Liver (tissue), 9 donors: ENCODE results near the gene MED23. TPM values are rescaled to one million over a fixed set of nuclear protein-coding genes. Genes with fewer than 3 reads are reported as not detected.

Experiments
- DNase-seq: peaks from one replicate; pipeline ENCODE4 v3.0.0-alpha.2; 2017; ENCODE audit warnings: low spot score
- H3K27ac ChIP-seq, 2 donors: one replicate each; pipeline ENCODE4 v1.7.0; 2013; ENCODE audit warnings: inconsistent platforms in 2 of 2, low read length in 2 of 2, control low read depth in 1 of 2, low read depth in 1 of 2, mild to moderate bottlenecking in 1 of 2
- H3K27me3 ChIP-seq, 4 donors: one replicate each; pipeline versions ENCODE4 v1.6.1 to v1.7.0; 2013; ENCODE audit warnings: low read length in 3 of 4, inconsistent platforms in 1 of 4, mild to moderate bottlenecking in 1 of 4, moderate library complexity in 1 of 4; ENCODE audit not compliant: control insufficient read depth in 4 of 4, insufficient read depth in 4 of 4
- H3K36me3 ChIP-seq, 4 donors: one replicate each; pipeline versions ENCODE4 v1.6.1 to v1.7.0; 2013; ENCODE audit warnings: low read length in 3 of 4, mild to moderate bottlenecking in 3 of 4, low read depth in 1 of 4, moderate library complexity in 1 of 4; ENCODE audit not compliant: control insufficient read depth in 4 of 4, insufficient read depth in 3 of 4
- H3K4me1 ChIP-seq, 4 donors: one replicate each; pipeline versions ENCODE4 v1.6.1 to v1.7.0; 2013; ENCODE audit warnings: low read length in 3 of 4, mild to moderate bottlenecking in 3 of 4, moderate library complexity in 1 of 4; ENCODE audit not compliant: control insufficient read depth in 4 of 4, insufficient read depth in 4 of 4
- H3K4me3 ChIP-seq, 3 donors: one replicate each; pipeline versions ENCODE4 v1.6.1 to v1.7.0; 2013; ENCODE audit warnings: low read length in 3 of 3, control low read depth in 1 of 3, low read depth in 1 of 3, mild to moderate bottlenecking in 1 of 3
- H3K9ac ChIP-seq, 2 donors: one replicate each; pipeline ENCODE4 v1.7.0; 2013; ENCODE audit warnings: low read length in 2 of 2, mild to moderate bottlenecking in 2 of 2, moderate library complexity in 2 of 2, control low read depth in 1 of 2, low read depth in 1 of 2
- H3K9me3 ChIP-seq, 4 donors: one replicate each; pipeline versions ENCODE4 v1.6.1 to v1.7.0; 2013; ENCODE audit warnings: low read length in 3 of 4; ENCODE audit not compliant: control insufficient read depth in 4 of 4
- ATF3 ChIP-seq: IDR thresholded peaks from 2 replicates; pipeline ENCODE4 v1.6.1; 2016; ENCODE audit warnings: antibody characterized with exemption
- CTCF ChIP-seq: fragments of 150-350 bp; IDR thresholded peaks from 2 replicates; pipeline ENCODE4 v1.5.1; 2017; ENCODE audit warnings: improper control_type of control experiment, low read depth, low read length; ENCODE audit not compliant: missing input control
- EGR1 ChIP-seq, 2 donors: IDR thresholded peaks; 2 replicates each; pipeline ENCODE4 v1.6.1; 2016 to 2018; ENCODE audit warnings: antibody characterized with exemption in 2 of 2, low read depth in 2 of 2
- FOXA1 ChIP-seq: IDR thresholded peaks from 2 replicates; pipeline ENCODE4 v1.6.1; 2016; ENCODE audit warnings: antibody characterized with exemption
- FOXA2 ChIP-seq: IDR thresholded peaks from 2 replicates; pipeline ENCODE4 v1.6.1; 2016; ENCODE audit warnings: antibody characterized with exemption
- GABPA ChIP-seq, 2 donors: IDR thresholded peaks in 1 of 2; conservative IDR thresholded peaks in 1 of 2; 2 replicates each; pipeline ENCODE4 v1.6.1; 2016; ENCODE audit warnings: antibody characterized with exemption in 2 of 2, mild to moderate bottlenecking in 1 of 2, moderate library complexity in 1 of 2
- HNF4A ChIP-seq, 2 donors: conservative IDR thresholded peaks; 2 replicates each; pipeline ENCODE4 v1.6.1; 2016; ENCODE audit warnings: antibody characterized with exemption in 2 of 2, mild to moderate bottlenecking in 2 of 2
- HNF4G ChIP-seq: IDR thresholded peaks from 2 replicates; pipeline ENCODE4 v1.6.1; 2016; ENCODE audit warnings: antibody characterized with exemption
- JUND ChIP-seq, 2 donors: IDR thresholded peaks; 2 replicates each; pipeline ENCODE4 v1.6.1; 2016; ENCODE audit warnings: antibody characterized with exemption in 2 of 2
- NR2F2 ChIP-seq: IDR thresholded peaks from 2 replicates; pipeline ENCODE4 v1.6.1; 2016; ENCODE audit warnings: antibody characterized with exemption
- RAD21 ChIP-seq, 2 donors: IDR thresholded peaks; 2 replicates each; pipeline ENCODE4 v1.6.1; 2016; ENCODE audit warnings: antibody characterized with exemption in 2 of 2, mild to moderate bottlenecking in 2 of 2
- RXRA ChIP-seq, 2 donors: IDR thresholded peaks; 2 replicates each; pipeline ENCODE4 v1.6.1; 2017 to 2018; ENCODE audit warnings: antibody characterized with exemption in 2 of 2, mild to moderate bottlenecking in 1 of 2
- SP1 ChIP-seq: IDR thresholded peaks from 2 replicates; pipeline ENCODE4 v1.6.1; 2018; ENCODE audit warnings: antibody characterized with exemption, mild to moderate bottlenecking
- TAF1 ChIP-seq: conservative IDR thresholded peaks from 2 replicates; pipeline ENCODE4 v1.6.1; 2016; ENCODE audit warnings: antibody characterized with exemption, mild to moderate bottlenecking
- YY1 ChIP-seq: IDR thresholded peaks from 2 replicates; pipeline ENCODE4 v1.6.1; 2016; ENCODE audit warnings: antibody characterized with exemption, mild to moderate bottlenecking
- WGBS: extraction: QIAGEN DNeasy Blood & Tissue Kit; methylation state at CpG from one replicate; pipeline ENCODE4 v1.1.7; 2013; 5-methylcytosine and 5-hydroxymethylcytosine counted together
- polyA plus RNA-seq, 2 donors: library from polyadenylated mRNA; stranded (reverse) in 1 of 2; unstranded in 1 of 2; fragments of 200-250 nt in 1 of 2; fragments of >200 nt in 1 of 2; fragmentation: Nextera tagmentation in 1 of 2; extraction: Ambion mirVana in 1 of 2; gene quantifications; one replicate each; pipeline versions ENCODE4 v1.2.1 to v1.2.3, GENCODE V29; 2013 to 2015
- total RNA-seq, 2 donors: library from RNA; depleted of rRNA; stranded (reverse); fragments of >200 nt; gene quantifications; one replicate each; pipeline ENCODE4 v1.2.3, GENCODE V29; 2014
- TF ChIP-seq, protein P1 (sequence below): IDR thresholded peaks from 2 replicates; pipeline ENCODE4 v1.6.1; 2016; ENCODE audit warnings: antibody characterized with exemption
- TF ChIP-seq, protein P2 (sequence below): IDR thresholded peaks from 2 replicates; pipeline ENCODE4 v1.6.1; 2016; ENCODE audit warnings: antibody characterized with exemption, mild to moderate bottlenecking
- TF ChIP-seq, protein P3 (sequence below): IDR thresholded peaks from 2 replicates; pipeline ENCODE4 v1.6.1; 2016; ENCODE audit warnings: antibody characterized with exemption
- donor health status: healthy.
- donor health status: healthy.
- donor health status: healthy.
- donor health status: healthy.
- donor health status: healthy.

MED23 gene
- total and polyA plus RNA-seq, 4 donors: 3.9 to 17.3 (median 13.4) TPM

GRCh38 chr6:131660195-131660594, 32.2 kb upstream of the MED23 start:
- TF ChIP-seq YY1 (no peak), HNF4G (no peak), TAF1 (no peak), RXRA (IDR thresholded peaks at IDR 0.05) (no peak), NR2F2 (no peak), SP1 (no peak), HNF4A (conservative IDR thresholded peaks at IDR 0.05) (no peak), JUND (IDR thresholded peaks at IDR 0.05) (no peak), RAD21 (IDR thresholded peaks at IDR 0.05) (no peak), GABPA (IDR thresholded peaks at IDR 0.05 in 1 of 2, conservative IDR thresholded peaks at IDR 0.05 in 1 of 2) (no peak), FOXA1 (no peak), CTCF (no peak), EGR1 (IDR thresholded peaks at IDR 0.05; ENCODE audit: low read depth in 2 of 2) (no peak), ATF3 (no peak), FOXA2 (no peak)
- TF ChIP-seq, protein P1, sequence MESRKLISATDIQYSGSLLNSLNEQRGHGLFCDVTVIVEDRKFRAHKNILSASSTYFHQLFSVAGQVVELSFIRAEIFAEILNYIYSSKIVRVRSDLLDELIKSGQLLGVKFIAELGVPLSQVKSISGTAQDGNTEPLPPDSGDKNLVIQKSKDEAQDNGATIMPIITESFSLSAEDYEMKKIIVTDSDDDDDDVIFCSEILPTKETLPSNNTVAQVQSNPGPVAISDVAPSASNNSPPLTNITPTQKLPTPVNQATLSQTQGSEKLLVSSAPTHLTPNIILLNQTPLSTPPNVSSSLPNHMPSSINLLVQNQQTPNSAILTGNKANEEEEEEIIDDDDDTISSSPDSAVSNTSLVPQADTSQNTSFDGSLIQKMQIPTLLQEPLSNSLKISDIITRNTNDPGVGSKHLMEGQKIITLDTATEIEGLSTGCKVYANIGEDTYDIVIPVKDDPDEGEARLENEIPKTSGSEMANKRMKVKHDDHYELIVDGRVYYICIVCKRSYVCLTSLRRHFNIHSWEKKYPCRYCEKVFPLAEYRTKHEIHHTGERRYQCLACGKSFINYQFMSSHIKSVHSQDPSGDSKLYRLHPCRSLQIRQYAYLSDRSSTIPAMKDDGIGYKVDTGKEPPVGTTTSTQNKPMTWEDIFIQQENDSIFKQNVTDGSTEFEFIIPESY: no peak
- TF ChIP-seq, protein P2, sequence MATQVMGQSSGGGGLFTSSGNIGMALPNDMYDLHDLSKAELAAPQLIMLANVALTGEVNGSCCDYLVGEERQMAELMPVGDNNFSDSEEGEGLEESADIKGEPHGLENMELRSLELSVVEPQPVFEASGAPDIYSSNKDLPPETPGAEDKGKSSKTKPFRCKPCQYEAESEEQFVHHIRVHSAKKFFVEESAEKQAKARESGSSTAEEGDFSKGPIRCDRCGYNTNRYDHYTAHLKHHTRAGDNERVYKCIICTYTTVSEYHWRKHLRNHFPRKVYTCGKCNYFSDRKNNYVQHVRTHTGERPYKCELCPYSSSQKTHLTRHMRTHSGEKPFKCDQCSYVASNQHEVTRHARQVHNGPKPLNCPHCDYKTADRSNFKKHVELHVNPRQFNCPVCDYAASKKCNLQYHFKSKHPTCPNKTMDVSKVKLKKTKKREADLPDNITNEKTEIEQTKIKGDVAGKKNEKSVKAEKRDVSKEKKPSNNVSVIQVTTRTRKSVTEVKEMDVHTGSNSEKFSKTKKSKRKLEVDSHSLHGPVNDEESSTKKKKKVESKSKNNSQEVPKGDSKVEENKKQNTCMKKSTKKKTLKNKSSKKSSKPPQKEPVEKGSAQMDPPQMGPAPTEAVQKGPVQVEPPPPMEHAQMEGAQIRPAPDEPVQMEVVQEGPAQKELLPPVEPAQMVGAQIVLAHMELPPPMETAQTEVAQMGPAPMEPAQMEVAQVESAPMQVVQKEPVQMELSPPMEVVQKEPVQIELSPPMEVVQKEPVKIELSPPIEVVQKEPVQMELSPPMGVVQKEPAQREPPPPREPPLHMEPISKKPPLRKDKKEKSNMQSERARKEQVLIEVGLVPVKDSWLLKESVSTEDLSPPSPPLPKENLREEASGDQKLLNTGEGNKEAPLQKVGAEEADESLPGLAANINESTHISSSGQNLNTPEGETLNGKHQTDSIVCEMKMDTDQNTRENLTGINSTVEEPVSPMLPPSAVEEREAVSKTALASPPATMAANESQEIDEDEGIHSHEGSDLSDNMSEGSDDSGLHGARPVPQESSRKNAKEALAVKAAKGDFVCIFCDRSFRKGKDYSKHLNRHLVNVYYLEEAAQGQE: no peak
- TF ChIP-seq, protein P3, sequence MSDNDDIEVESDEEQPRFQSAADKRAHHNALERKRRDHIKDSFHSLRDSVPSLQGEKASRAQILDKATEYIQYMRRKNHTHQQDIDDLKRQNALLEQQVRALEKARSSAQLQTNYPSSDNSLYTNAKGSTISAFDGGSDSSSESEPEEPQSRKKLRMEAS: no peak
- H3K27ac ChIP-seq: no peak overlapping the region

More at GRCh38 chr6:131660195-131660594, 32.2 kb upstream of the MED23 start:
- Histone ChIP-seq H3K4me1 (no peaks in the 10 kb centered on the region), H3K4me3 (no peak overlapping the region), H3K27me3 (no peaks in the 10 kb centered on the region), H3K36me3 (no peaks in the 10 kb centered on the region), H3K9me3 (no peaks in the 10 kb centered on the region), H3K9ac (no peak overlapping the region)
- DNase-seq: no peak
- WGBS: 75% methylated on average over 1 of the region's 1 CpG
